SIG-M5 treated with dmso at 0.1 percent for 504 hours (cell line): ENCODE measurements around the gene GLCE.

Experiments
- DNase-seq: peaks from one replicate; lab custom pipeline; 2025; ENCODE audit not compliant: unreplicated experiment; lab: John Stamatoyannopoulos, UW

The GLCE gene

GRCh38 chr15:69194025-69194827, 33.8 kb downstream of the GLCE start:
- no peak for DNase-seq

- DNase-seq = no peak
These were observed 34.4 kb downstream of the GLCE start for GRCh38 chr15:69194854-69195253.

- no peak for DNase-seq
These were observed 40.7 kb downstream of the GLCE start for GRCh38 chr15:69200832-69201745.

DNA sequence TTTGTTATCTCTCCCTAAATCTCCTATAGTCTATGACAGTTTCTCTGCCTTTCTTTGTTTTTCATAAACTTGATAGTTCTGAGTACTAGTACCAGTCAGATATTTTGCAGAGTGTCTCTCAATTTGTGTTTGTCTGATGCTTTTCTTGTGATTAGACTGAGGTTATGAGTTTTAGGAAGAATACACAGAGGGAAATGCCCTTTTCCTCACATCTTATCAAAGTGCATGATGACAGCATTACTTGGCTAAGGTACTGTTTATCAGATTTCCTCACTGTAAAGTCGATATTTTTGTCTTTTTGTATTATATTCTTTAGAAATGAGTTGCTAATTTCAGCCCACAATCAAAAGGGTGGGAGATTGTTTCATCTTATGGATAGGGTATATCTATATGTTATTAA, 45.6 kb downstream of the GLCE start:
- DNase-seq = no peak

- no peak for DNase-seq
These were observed 49.2 kb downstream of the GLCE start for GRCh38 chr15:69209661-69210060.

- DNase-seq = no peak
These were observed 50.1 kb downstream of the GLCE start for GRCh38 chr15:69210574-69210973.

- no peak for DNase-seq
These were observed 53.4 kb downstream of the GLCE start for GRCh38 chr15:69213786-69214185.

- no peak for DNase-seq
These were observed 55.0 kb downstream of the GLCE start for GRCh38 chr15:69215314-69216035.

GRCh38 chr15:69217381-69217780, 56.9 kb downstream of the GLCE start:
- DNase-seq = no peak

DNA sequence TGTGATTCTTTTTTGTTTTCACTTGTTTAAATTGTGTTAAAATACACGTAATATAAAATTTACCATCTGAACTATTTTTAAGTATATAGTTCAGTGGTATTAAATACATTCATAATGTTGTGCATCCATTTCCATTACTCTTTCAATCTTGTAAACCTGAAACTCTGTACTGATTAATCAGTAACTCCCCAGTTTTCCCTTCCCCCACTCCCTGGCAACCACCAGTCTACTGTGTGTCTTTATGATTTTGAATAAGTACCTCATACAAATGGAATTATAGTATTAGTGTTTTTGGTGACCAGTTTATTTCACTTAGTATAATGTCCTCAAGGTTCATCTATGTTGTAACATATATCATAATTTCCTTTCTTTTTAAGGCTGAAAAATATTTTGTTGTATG, 59.3 kb downstream of the GLCE start:
- no peak for DNase-seq

DNA sequence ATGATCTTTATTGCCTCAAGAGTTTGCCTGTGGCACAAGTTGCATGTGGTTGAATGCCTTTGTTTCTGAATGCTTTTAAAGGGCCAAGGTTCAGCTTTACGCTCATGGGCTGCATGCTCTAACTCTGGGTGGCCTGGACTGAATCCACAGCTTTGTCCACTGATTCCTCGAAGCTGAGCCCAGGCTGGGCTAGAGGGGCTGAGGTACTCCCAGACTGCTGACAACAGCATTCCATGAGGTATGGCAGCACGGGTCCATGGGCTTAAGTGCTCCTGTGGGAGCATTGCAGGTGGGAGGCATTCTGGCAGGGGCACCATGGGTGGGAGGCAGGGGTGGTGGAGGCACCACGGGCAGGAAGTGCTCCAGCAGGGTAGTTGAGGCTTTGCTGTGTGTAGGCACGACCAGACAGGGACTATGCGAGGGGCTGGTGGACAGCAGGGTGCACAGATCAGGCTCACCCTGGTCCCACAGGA, 61.6 kb downstream of the GLCE start:
- DNase-seq = no peak

DNA sequence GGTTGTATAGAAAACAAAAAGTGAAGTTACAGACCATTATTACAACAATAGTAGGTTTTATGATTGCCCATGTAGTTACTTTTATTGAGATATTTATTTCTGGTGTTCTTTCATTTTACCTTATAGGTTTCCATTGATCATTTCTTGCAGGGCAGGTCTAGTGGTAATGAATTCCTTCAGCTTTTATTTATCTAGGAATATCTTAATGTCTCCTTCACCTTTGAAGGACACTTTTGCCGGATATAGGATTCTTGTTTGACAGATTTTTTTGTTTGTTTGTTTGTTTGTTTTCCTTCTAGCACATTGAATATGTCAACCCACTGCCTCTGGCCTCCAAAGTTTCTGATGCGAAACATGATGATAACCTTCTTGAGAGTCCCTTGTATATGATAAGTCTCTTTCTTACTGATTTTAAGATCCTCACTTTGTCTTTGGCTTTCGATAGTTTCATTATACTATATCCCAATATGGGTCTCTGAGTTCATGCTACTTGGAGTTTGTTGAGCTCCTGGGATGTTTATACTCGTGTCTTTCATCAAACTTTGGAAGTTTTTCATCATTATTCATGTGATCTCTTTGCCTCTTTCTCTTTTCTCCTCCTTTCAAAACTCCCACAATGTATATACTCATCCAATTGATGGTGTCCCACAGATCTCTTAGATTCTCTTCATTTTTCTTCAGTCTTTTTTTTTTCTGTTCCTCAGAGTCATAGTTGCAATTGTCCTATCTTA, 62.8 kb downstream of the GLCE start:
- no peak for DNase-seq

DNA sequence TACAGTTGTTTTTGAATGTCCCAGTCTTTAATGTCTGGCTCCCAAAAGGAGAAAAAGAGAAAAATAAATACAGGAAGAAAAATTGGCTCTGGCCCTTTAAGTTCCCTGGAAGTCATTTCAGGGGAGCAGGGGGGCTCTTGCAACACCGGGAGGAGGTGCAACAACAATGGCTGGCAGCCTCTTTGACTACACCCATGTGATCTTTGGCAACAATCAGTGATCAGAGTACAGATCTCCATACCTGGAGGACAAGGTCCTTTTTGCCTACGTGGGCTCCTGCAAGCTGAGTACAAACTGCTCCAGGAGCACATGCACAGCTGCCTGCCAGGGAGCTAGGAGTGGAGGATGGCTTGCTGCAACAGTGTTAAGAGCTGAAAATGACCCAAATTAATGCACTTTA, 63.9 kb downstream of the GLCE start:
- DNase-seq = no peak

- DNase-seq = peak; percentile 15
These were observed 65.1 kb downstream of the GLCE start for GRCh38 chr15:69225355-69226022.

DNA sequence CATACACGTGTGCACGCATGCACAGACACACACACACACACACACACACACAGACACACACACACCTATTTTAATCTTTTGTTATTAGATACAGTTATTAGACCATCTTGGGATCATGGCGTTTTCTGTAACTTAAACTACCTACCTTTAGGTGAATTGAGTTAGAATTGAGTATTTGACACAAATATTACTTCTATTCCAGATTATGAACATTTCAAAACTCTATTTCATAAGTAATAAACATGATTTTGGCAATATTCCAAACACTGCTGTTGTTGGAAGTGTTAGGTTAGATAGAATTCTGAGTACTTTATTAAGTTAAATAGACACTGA, 65.6 kb downstream of the GLCE start:
- DNase-seq = no peak

DNA sequence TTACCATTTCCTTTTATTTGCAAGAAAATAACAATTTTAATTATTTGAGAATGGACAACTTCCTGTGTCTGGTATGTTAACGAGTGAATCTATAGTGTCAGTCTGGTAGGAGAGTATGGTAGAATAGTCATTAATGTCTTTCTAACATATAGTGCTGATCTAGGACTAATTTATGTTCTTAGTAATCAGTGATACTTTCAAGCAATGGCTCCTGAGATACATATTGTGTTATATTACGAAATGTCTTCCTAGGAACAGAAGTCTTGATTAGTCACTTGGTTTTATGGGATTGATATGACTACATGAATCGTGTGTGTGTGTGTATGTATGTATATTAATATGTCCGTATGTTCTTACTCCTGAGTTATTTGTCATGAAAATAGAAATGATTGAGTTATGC, 71.7 kb downstream of the GLCE start:
- DNase-seq = no peak

DNA sequence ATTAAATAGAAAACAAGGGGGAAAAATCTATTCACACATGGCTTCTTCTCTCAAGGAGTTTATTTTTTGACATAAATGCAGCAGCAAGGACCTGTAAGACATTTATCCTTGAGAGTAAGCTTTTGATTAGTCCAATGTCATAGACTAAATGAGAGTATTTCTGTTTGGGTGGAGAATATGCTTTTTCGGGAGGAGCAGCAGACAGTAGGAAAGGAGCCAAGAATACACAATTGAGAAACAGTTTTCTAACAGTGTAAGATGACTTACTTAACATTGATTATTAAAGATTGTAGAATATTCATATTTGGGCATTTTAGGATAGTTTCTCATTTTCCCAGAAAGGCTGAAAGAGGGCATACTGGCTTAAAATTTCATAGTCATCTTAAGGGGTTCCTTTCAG, 72.3 kb downstream of the GLCE start:
- no peak for DNase-seq

- DNase-seq = no peak
These were observed 74.2 kb downstream of the GLCE start for GRCh38 chr15:69234676-69235075.

- no peak for DNase-seq
These were observed 76.1 kb downstream of the GLCE start for GRCh38 chr15:69236505-69236904.

DNA sequence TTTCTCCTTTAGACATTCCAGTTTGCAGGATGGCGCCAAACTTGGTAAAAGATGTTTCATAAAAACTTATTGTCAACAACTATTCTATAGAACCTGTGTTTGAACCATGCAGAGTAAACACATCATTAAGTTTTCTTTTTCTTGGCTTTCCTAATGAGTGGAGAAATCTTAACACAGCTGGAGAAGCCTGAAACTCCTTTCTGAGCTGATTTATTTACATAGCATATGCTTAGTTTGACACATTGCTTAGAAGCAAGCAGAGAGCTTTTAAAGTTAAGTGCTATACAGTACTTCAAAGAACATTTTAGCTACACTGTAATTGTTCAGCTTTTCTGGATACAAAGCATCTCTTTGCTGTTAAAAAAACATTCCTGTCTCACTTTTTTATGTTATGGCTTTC, 77.3 kb downstream of the GLCE start:
- DNase-seq = no peak
